ENCODE measurements around the gene ARMS2.

Gene ARMS2

GRCh38 chr10:122455376-122456079 lies 1.1 kb downstream of the ARMS2 start:
- Histone ChIP-seq H3K9me2 (replicated peaks; ENCODE audit: low read depth, low read length) (no peaks in the 10 kb centered on the region), H3K27me3 (ENCODE audit: insufficient read depth, low read length, poor library complexity, severe bottlenecking) (no peaks in the 10 kb centered on the region), H4K20me1 (ENCODE audit: insufficient read depth, low read length, poor library complexity, severe bottlenecking) (no peaks in the 10 kb centered on the region), H3K9me3 (ENCODE audit: insufficient read depth, low read depth, low read length) (no peaks in the 10 kb centered on the region), H2AFZ (ENCODE audit: low read length) (no peak overlapping the region), H3K4me2 (ENCODE audit: low read depth, low read length, poor library complexity, severe bottlenecking) (no peak overlapping the region), H3K4me1 (ENCODE audit: insufficient read depth, low read length, poor library complexity, severe bottlenecking) (no peaks in the 10 kb centered on the region), H3K79me2 (ENCODE audit: insufficient read depth, low read length) (no peaks in the 10 kb centered on the region), H3K4me3 (ENCODE audit: low read length, poor library complexity, severe bottlenecking) (no peak overlapping the region), H3K36me3 (ENCODE audit: insufficient read depth, low read length) (no peaks in the 10 kb centered on the region), H3K9ac (ENCODE audit: low read depth, low read length, poor library complexity, severe bottlenecking) (no peak overlapping the region), H3F3A (ENCODE audit: low read depth) (no peaks in the 10 kb centered on the region)
- TF ChIP-seq CTCF (conservative IDR thresholded peaks at IDR 0.05; ENCODE audit: low read length) (no peak), EZH2phosphoT487 (IDR thresholded peaks at IDR 0.05; ENCODE audit: borderline replicate concordance) (no peak)

GRCh38 chr10:122457934-122458333 lies 3.5 kb downstream of the ARMS2 start:
- Histone ChIP-seq H3K9ac (ENCODE audit: low read depth, low read length, poor library complexity, severe bottlenecking) (no peak overlapping the region), H3K27me3 (ENCODE audit: insufficient read depth, low read length, poor library complexity, severe bottlenecking) (no peaks in the 10 kb centered on the region), H3K9me3 (ENCODE audit: insufficient read depth, low read depth, low read length) (no peaks in the 10 kb centered on the region; the same call in 1 of the 2 replicates)

GRCh38 chr10:122458693-122459092 lies 4.2 kb downstream of the ARMS2 start:
- H3K27me3 ChIP-seq (ENCODE audit: insufficient read depth, low read length, poor library complexity, severe bottlenecking): no peaks in the 10 kb centered on the region
- TF ChIP-seq CTCF (conservative IDR thresholded peaks at IDR 0.05; ENCODE audit: low read length): no peak
- no peak for TF ChIP-seq EZH2phosphoT487 (IDR thresholded peaks at IDR 0.05; ENCODE audit: borderline replicate concordance)

More at GRCh38 chr10:122457934-122458333, 3.5 kb downstream of the ARMS2 start:
- no peaks in the 10 kb centered on the region for H3F3A ChIP-seq (ENCODE audit: low read depth)
- no peaks in the 10 kb centered on the region for H3K36me3 ChIP-seq (ENCODE audit: insufficient read depth, low read length)
- no peak overlapping the region for H2AFZ ChIP-seq (ENCODE audit: low read length)
- H3K79me2 ChIP-seq (ENCODE audit: insufficient read depth, low read length): no peaks in the 10 kb centered on the region
- no peaks in the 10 kb centered on the region for H3K4me1 ChIP-seq (ENCODE audit: insufficient read depth, low read length, poor library complexity, severe bottlenecking)
- no peaks in the 10 kb centered on the region for H3K9me2 ChIP-seq (replicated peaks; ENCODE audit: low read depth, low read length)
- no peak overlapping the region for H3K4me2 ChIP-seq (ENCODE audit: low read depth, low read length, poor library complexity, severe bottlenecking)
- no peaks in the 10 kb centered on the region for H4K20me1 ChIP-seq (ENCODE audit: insufficient read depth, low read length, poor library complexity, severe bottlenecking)
- no peak overlapping the region for H3K4me3 ChIP-seq (ENCODE audit: low read length, poor library complexity, severe bottlenecking)
- TF ChIP-seq CTCF (conservative IDR thresholded peaks at IDR 0.05; ENCODE audit: low read length) (no peak), EZH2phosphoT487 (IDR thresholded peaks at IDR 0.05; ENCODE audit: borderline replicate concordance) (no peak)

More at GRCh38 chr10:122458693-122459092, 4.2 kb downstream of the ARMS2 start:
- Histone ChIP-seq H3K9me2 (replicated peaks; ENCODE audit: low read depth, low read length) (no peaks in the 10 kb centered on the region), H3K4me3 (ENCODE audit: low read length, poor library complexity, severe bottlenecking) (no peak overlapping the region), H3K9me3 (ENCODE audit: insufficient read depth, low read depth, low read length) (no peaks in the 10 kb centered on the region; the same call in 1 of the 2 replicates), H3K4me2 (ENCODE audit: low read depth, low read length, poor library complexity, severe bottlenecking) (no peak overlapping the region), H3K4me1 (ENCODE audit: insufficient read depth, low read length, poor library complexity, severe bottlenecking) (no peaks in the 10 kb centered on the region), H3K9ac (ENCODE audit: low read depth, low read length, poor library complexity, severe bottlenecking) (no peak overlapping the region), H3K79me2 (ENCODE audit: insufficient read depth, low read length) (no peaks in the 10 kb centered on the region), H3K36me3 (ENCODE audit: insufficient read depth, low read length) (no peaks in the 10 kb centered on the region), H2AFZ (ENCODE audit: low read length) (no peak overlapping the region), H4K20me1 (ENCODE audit: insufficient read depth, low read length, poor library complexity, severe bottlenecking) (no peaks in the 10 kb centered on the region), H3F3A (ENCODE audit: low read depth) (no peaks in the 10 kb centered on the region)
